ENCODE data around the gene MAML2. TPM values are rescaled to one million over a fixed set of nuclear protein-coding genes. Genes with fewer than 3 reads are reported as not detected.
"Not testable (repeated sequence)": the region's sequence is repeated elsewhere in the genome, so short reads cannot be mapped to it uniquely, and the experiment has no call there.

MAML2 gene
- total RNA-seq, 2 experiments from 2014 or later = 0.15 to 1.0 TPM

DNA sequence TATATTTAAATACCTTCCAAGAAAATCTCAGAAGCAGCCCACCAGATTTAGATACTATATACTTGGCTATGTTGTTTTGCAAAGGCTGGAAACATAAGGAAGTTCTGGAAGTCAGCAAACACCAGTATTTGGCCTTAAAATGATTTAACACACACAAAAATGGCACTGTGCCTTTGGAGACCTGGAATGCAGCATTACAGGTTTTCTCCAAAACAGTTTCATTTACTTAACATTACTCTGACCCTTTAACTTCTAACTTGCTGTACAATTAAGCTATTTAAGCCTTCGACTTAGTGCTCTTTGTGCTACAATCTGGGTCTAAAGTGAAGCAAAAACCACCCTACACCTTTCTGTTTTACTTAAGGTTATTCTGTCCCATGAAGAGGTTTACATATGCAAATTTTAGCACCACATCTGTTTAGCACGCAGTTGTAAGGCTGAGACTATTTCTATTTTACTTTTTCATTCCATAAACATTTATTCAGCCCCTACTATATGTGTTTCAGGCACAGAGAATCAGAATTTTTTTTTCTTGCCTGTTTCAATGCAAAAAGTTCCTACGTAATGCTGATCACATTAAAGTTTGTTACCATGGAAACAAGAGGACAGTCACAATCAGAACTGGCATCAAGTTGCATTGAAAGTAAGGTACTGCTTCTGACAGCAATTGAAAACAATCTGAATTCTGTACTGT lies 70.3 kb downstream of the MAML2 start:
- CTCF ChIA-PET (ENCODE audit: unreplicated experiment) = no interaction called here
- Histone ChIP-seq H2AFZ (ENCODE audit: low read length) (peak overlapping the region; percentile 5; the same call in 1 of the 2 replicates), H3K4me1 (ENCODE audit: insufficient read depth, low read length, poor library complexity, severe bottlenecking) (peaks cover 3% of the 10 kb centered on the region), H3K27ac (ENCODE audit: low read depth, low read length, poor library complexity, severe bottlenecking) (no peak overlapping the region), H4K20me1 (ENCODE audit: insufficient read depth, low read length) (no peaks in the 10 kb centered on the region), H3K79me2 (ENCODE audit: insufficient read depth, low read depth, low read length) (no peaks in the 10 kb centered on the region), H3K4me3 (ENCODE audit: low read depth, low read length, poor library complexity, severe bottlenecking) (no peak overlapping the region), H3K9me3 (ENCODE audit: low read length) (peaks cover 10% of the 10 kb centered on the region; the same call in 1 of the 2 replicates), H3K4me2 (ENCODE audit: low read length) (no peak overlapping the region), H3K9me2 (ENCODE audit: insufficient read depth, low read length) (no peaks in the 10 kb centered on the region), H3K36me3 (ENCODE audit: insufficient read depth, low read length) (no peaks in the 10 kb centered on the region; the same call in 1 of the 2 replicates)
- no peak for DNase-seq (ENCODE audit: low spot score)
- BruUV-seq (replicated peaks) = no TSS peak
- POLR2A ChIA-PET = no interaction called here
- TF ChIP-seq, protein P1, sequence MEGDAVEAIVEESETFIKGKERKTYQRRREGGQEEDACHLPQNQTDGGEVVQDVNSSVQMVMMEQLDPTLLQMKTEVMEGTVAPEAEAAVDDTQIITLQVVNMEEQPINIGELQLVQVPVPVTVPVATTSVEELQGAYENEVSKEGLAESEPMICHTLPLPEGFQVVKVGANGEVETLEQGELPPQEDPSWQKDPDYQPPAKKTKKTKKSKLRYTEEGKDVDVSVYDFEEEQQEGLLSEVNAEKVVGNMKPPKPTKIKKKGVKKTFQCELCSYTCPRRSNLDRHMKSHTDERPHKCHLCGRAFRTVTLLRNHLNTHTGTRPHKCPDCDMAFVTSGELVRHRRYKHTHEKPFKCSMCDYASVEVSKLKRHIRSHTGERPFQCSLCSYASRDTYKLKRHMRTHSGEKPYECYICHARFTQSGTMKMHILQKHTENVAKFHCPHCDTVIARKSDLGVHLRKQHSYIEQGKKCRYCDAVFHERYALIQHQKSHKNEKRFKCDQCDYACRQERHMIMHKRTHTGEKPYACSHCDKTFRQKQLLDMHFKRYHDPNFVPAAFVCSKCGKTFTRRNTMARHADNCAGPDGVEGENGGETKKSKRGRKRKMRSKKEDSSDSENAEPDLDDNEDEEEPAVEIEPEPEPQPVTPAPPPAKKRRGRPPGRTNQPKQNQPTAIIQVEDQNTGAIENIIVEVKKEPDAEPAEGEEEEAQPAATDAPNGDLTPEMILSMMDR (conservative IDR thresholded peaks at IDR 0.05; ENCODE audit: low read length) = no peak
- TF ChIP-seq EZH2phosphoT487 (IDR thresholded peaks at IDR 0.05; ENCODE audit: borderline replicate concordance, low read depth, low read length) = no peak
- intact Hi-C loops (cut with micrococcal nuclease; ENCODE audit: unreplicated experiment) = no loop called here

DNA sequence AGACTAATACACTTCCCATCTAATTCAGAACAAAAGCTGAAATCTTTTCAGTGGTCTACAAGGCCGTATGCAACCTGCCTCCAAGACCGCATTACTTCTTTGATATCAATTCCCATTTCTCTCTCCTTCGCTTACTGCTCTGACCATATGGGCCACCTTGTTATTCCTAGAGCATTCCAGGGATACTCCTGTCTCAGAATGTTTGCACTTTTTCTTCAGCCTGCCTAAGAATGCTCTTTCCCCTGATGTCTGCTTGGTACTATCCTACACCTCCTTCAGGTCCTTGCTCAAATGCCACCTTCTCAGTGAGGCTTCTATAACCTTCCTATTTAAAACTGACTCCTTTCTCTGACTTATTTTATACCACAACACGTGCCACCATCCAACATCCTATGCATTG lies 71.2 kb downstream of the MAML2 start:
- BruUV-seq (replicated peaks) = no TSS peak
- H3K27ac ChIP-seq (ENCODE audit: low read depth, low read length, poor library complexity, severe bottlenecking) = no peak overlapping the region

DNA sequence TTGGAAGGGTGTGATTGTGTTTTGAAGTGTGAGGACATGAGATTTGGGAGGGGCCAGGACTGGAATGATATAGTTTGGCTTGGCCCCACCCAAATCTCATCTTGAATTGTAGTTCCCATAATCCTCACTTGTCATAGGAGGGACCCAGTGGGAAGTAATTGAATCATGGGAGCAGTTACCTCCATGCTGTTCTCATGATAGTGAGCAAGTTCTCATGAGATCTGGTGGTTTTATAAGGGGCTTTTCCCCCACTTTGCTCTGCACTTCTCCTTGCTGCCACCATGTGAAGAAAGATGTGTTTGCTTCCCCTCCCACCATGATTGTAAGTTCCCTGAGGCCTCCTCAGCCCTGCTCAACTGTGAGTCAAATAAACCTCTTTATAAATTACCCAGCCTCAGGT lies 71.6 kb downstream of the MAML2 start:
- H3K27ac ChIP-seq (ENCODE audit: low read depth, low read length, poor library complexity, severe bottlenecking); H4K20me1 ChIP-seq (ENCODE audit: insufficient read depth, low read length); H3K9me2 ChIP-seq (ENCODE audit: insufficient read depth, low read length); H3K4me3 ChIP-seq (ENCODE audit: low read depth, low read length, poor library complexity, severe bottlenecking); CTCF ChIA-PET (ENCODE audit: unreplicated experiment); H2AFZ ChIP-seq (ENCODE audit: low read length); intact Hi-C loops (cut with micrococcal nuclease; ENCODE audit: unreplicated experiment); DNase-seq (ENCODE audit: low spot score); H3K36me3 ChIP-seq (ENCODE audit: insufficient read depth, low read length); H3K79me2 ChIP-seq (ENCODE audit: insufficient read depth, low read depth, low read length); H3K4me2 ChIP-seq (ENCODE audit: low read length); BruUV-seq (replicated peaks): not testable (repeated sequence)
- POLR2A ChIA-PET = interaction anchor here (0.6 kb wide), 1 partner anchor 73 kb away, joined by 6 read pairs; no protein-coding TSS in a partner anchor
- peaks cover 10% of the 10 kb centered on the region; the same call in 1 of the 2 replicates for H3K9me3 ChIP-seq (ENCODE audit: low read length)
- H3K4me1 ChIP-seq (ENCODE audit: insufficient read depth, low read length, poor library complexity, severe bottlenecking) = peaks cover 16% of the 10 kb centered on the region

More for the DNA sequence above, 71.2 kb downstream of the MAML2 start:
- intact Hi-C loops (cut with micrococcal nuclease; ENCODE audit: unreplicated experiment) = no loop called here
- H3K4me2 ChIP-seq (ENCODE audit: low read length) = no peak overlapping the region
- no peak overlapping the region for H3K4me3 ChIP-seq (ENCODE audit: low read depth, low read length, poor library complexity, severe bottlenecking)
- no peaks in the 10 kb centered on the region for H4K20me1 ChIP-seq (ENCODE audit: insufficient read depth, low read length)
- H3K79me2 ChIP-seq (ENCODE audit: insufficient read depth, low read depth, low read length) = no peaks in the 10 kb centered on the region
- TF ChIP-seq, protein P1 (conservative IDR thresholded peaks at IDR 0.05; ENCODE audit: low read length) = no peak
- no peak for TF ChIP-seq EZH2phosphoT487 (IDR thresholded peaks at IDR 0.05; ENCODE audit: borderline replicate concordance, low read depth, low read length)
- no peak for DNase-seq (ENCODE audit: low spot score)
- no peak overlapping the region for H2AFZ ChIP-seq (ENCODE audit: low read length)
- peaks cover 12% of the 10 kb centered on the region for H3K4me1 ChIP-seq (ENCODE audit: insufficient read depth, low read length, poor library complexity, severe bottlenecking)
- ChIA-PET CTCF (ENCODE audit: unreplicated experiment) (no interaction called here), POLR2A (no interaction called here)
- peaks cover 10% of the 10 kb centered on the region; the same call in 1 of the 2 replicates for H3K9me3 ChIP-seq (ENCODE audit: low read length)
- no peaks in the 10 kb centered on the region for H3K9me2 ChIP-seq (ENCODE audit: insufficient read depth, low read length)
- no peaks in the 10 kb centered on the region; the same call in 1 of the 2 replicates for H3K36me3 ChIP-seq (ENCODE audit: insufficient read depth, low read length)

DNA sequence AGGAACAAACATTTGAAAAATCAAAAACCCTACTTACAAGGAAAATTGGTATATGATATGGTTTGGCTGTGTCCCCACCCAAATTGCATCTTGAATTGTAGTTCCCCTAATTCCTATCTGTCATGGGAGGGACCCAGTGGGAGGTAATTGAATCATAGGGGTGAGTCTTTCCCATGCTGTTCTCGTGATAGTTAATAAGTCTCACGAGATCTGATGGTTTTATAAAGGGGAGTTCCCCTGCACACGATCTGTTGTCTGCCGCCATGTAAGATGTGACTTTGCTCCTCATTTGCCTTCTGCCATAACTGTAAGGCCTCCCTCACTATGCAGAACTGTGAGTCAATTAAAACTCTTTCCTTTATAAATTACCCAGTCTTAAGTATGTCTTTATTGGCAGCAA lies 74.5 kb downstream of the MAML2 start:
- H3K27ac ChIP-seq (ENCODE audit: low read depth, low read length, poor library complexity, severe bottlenecking); H3K36me3 ChIP-seq (ENCODE audit: insufficient read depth, low read length); H3K79me2 ChIP-seq (ENCODE audit: insufficient read depth, low read depth, low read length); H3K4me3 ChIP-seq (ENCODE audit: low read depth, low read length, poor library complexity, severe bottlenecking); H2AFZ ChIP-seq (ENCODE audit: low read length); H3K9me2 ChIP-seq (ENCODE audit: insufficient read depth, low read length); CTCF ChIA-PET (ENCODE audit: unreplicated experiment); H3K4me2 ChIP-seq (ENCODE audit: low read length); BruUV-seq (replicated peaks); POLR2A ChIA-PET; H4K20me1 ChIP-seq (ENCODE audit: insufficient read depth, low read length); DNase-seq (ENCODE audit: low spot score); intact Hi-C loops (cut with micrococcal nuclease; ENCODE audit: unreplicated experiment): not testable (repeated sequence)
- Histone ChIP-seq H3K4me1 (ENCODE audit: insufficient read depth, low read length, poor library complexity, severe bottlenecking) (peaks cover 16% of the 10 kb centered on the region), H3K9me3 (ENCODE audit: low read length) (peaks cover 10% of the 10 kb centered on the region; the same call in 1 of the 2 replicates)
